SKM-1 treated with dmso at 0.1 percent for 144 hours (cell line): Measurements from ENCODE around the gene ZNF668.
"Not testable (repeated sequence)": the region's sequence is repeated elsewhere in the genome, so short reads cannot be mapped to it uniquely, and the experiment has no call there.

Source experiments
- DNase-seq: peaks from one replicate; lab custom pipeline; 2025; ENCODE audit not compliant: unreplicated experiment; lab: John Stamatoyannopoulos, UW

Gene ZNF668

DNA sequence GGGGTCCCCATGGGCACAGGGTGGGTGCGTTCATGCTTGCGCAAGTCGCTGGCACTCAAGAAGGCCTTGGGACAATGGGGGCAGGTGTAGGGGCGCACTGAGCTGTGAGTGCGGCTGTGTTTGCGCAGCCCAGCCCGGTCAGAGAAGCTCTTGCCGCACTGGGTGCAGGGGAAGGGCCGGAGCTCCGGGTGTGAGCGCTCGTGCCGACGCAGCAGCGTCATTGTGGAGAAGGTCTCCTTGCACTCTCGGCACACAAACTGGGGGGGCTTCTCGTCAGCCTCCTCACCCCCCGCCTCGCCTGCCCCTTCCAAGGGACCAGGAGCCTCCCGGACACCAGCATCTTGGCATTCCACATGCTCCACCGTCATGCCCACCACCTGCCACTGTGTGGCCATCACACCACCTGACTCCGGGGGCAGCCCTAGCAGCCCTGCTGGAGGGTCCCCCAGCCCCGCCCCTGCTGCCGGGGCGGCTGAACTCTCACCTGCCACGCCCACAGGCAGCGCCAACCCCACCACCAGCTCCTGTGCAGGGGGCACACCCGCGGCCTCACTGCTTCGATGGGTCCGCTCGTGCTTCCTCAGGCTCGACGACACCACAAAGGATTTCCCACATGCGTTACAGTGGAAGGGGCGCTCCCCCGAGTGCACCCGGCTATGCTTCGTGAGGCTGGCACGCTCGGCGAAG, 12.8 kb downstream of the ZNF668 start:
- no peak for DNase-seq

- no peak for DNase-seq
Measured at GRCh38 chr16:31055613-31056012, 18.4 kb downstream of the ZNF668 start.

GRCh38 chr16:31052114-31052513, 21.9 kb downstream of the ZNF668 start:
- DNase-seq = no peak

- no peak for DNase-seq
Measured at GRCh38 chr16:31050280-31051030, 23.6 kb downstream of the ZNF668 start.

DNA sequence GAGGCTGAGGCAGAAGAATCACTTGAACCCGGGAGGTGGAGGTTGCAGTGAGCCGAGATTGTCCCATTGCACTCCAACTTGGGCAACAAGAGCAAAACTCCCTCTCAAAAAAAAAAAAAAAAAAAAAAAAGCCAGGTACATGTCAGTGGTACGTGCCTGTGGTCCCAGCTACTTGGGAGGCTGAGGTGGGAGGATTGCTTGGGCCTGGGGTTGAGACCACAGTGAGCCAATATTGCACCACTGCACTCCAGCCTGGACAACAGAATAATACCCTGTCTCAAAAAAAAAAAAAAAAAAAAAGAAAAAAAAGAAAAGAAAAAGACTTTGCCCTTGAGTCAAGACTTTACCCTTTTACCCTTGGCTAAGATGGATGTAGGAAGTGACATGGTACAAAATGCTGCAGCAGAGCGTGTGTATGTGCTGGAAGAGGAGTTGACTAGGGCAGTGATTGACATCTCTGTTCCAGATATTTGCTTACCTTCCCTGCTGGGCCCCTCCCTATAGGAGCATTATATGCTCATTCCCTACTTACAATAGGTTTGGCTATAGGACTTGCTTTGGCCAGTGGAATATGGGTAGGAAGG, 30.1 kb downstream of the ZNF668 start:
- DNase-seq = no peak

- no peak for DNase-seq
Measured at GRCh38 chr16:31043352-31043751, 30.7 kb downstream of the ZNF668 start.

- no peak for DNase-seq
Measured at GRCh38 chr16:31042866-31043265, 31.2 kb downstream of the ZNF668 start.

- no peak for DNase-seq
Measured at GRCh38 chr16:31038993-31039392, 35.0 kb downstream of the ZNF668 start.

GRCh38 chr16:31036691-31037090, 37.3 kb downstream of the ZNF668 start:
- DNase-seq = peak; percentile 42

DNA sequence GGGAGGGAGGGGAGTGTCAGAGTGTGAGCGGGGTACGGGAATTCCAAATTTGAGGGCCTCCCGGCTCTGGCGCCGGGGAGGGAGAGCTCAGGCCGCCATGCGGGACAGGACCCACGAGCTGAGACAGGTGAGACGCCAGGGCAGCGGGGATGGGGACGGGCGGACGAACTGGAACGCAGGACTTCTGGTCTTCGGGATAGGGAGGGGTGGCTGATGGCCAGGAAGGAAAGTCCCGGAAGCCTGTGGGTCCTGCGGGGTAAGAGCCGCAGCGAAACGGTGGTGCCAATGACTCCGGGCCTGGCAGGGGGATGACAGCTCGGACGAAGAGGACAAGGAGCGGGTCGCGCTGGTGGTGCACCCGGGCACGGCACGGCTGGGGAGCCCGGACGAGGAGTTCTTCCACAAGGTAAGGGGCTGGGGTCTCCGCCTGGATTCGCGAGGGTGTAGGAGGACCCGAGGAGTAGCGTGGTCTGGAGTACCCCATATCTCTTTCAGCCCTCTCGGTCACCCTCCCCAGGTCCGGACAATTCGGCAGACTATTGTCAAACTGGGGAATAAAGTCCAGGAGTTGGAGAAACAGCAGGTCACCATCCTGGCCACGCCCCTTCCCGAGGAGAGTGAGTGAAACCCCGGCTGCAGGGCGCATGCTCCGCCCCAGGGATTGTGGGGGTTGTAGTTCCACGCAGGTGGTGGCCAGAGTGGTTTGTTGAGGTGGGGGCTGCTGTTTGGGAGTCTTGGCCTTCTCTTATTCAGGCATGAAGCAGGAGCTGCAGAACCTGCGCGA, 40.1 kb downstream of the ZNF668 start:
- DNase-seq = peak; percentile 85

DNA sequence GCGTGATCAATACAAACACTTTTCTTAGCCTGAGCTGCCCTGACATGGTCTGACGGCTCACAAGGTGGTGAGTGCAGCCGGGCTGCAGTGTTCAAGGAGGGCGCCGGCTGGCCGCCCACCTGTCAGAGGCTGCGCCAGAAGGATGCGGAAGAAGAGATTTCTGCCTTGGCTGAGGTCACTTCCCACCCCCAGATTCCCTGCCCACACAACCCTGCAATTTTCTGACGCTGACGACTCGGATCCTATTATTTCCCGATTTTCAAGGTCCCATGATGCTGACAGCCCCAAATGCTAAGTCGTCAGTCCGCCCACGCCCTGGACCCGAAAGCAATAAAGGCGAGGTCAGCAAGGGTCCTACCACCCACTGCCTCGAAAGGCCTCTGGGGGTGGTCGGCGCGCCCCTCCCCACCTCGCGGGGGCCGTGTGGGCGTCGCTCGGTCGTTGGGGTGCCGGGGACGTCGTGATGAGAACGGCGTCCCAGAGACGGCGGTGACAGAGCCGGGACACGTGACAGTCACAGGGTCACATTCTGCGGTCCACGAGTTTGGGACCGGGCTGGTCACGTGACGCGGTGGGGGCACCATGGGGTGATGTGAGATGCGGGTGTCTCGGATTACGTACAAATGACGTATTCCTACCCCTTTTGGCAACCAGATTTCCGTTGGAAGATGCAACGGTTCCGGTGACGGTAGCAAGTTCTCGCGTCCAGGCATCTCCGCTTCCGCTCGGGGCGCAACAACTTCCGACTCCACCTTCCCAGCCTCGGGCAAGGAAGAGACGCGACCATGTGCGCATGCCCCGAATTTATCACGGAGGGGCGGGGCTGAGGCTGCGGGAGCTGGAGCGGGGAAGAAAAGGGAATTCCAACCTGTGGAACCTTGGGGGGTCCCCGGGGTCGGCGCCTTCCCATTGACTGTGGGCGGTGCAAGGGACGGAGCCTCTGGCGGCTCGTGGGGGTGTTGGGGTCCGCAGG, 41.0 kb downstream of the ZNF668 start, which contains the start of gene STX4:
STX4 (plus strand) TSS at position 823 of the 973 bp plus-strand sequence. CDS start 248 bp downstream, outside the sequence.
- peak; percentile 94 for DNase-seq

- no peak for DNase-seq
Measured at GRCh38 chr16:31031276-31031675, 42.8 kb downstream of the ZNF668 start.

DNA sequence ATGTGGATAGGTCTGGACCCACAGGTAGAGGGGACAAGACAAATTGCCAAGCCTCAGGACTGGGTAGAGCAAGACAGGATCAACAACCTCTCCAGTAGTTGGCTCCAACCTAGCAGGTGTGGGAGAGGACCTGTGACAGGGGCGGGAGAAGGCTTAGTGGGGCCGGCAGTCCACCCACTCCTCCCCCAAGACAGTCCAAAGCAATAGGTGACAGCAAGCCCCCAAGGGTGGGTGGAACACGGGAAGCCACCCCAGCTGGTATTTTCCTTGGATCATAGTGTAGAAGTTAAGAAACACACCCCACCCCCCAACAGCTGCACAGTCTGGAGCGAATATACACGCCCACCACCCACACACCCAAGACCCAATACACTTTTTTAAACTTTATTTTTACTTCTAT, 44.8 kb downstream of the ZNF668 start:
- DNase-seq = no peak

DNA sequence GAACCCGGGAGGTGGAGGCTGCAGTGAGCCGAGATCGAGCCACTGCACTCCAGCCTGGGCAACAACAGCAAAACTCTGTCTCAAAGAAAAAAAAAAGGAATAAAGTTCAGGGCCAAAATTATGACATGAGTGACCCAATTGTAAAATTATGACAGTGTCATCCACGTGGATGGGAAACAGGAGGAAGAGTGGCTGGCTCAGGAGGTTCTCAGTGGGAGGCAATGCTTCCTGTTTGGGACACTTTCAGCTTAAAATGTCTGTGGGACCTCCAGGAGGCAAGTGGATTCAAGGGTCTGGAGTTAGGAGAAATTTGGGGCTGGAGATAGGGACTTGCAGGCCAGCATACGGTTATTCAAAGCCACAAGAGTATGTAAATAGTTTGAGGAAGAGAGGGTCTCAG, 48.7 kb downstream of the ZNF668 start:
- DNase-seq = no peak

DNA sequence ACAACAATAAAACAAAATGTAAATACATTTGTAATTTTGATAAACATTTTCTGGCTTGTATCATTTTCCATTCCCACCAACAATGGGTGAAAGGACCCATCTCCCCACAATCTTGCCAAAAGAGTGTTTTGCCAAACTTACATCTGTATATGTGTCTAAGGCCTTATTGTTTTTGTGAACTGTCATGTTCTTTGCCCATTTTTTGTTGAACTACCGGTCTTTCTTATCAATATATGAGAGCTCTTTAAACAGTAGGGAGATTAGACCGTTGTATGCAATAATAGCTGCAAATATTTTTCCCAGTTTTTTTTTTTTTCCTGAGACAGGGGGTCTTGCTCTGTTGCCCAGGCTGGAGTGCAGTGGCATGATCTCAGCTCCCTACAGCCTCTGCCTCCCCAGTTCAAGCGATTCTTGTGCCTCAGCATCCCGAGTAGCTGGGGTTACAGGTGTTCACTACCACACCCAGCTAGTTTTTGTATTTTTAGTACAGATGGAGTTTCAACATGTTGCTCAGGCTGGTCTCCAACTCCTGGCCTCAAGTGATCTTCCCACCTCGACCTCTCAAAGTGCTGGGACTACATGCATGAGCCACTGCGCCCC, 50.3 kb downstream of the ZNF668 start:
- DNase-seq = no peak

DNA sequence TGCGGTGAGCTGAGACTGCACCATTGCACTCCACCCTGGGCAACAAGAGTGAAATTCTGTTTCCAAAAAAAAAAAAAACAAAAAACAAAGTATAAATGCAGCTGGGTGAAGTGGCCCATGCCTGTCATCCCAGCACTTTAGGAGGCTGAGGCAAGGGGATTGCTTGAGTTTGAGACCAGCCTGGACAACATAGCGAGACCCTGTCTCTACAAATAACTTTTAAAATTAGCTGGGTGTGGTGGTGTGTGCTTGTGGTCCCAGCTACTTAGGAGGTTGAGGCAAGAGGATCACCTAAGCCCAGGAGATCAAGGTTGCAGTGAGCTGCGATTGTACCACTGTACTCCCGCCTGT, 50.8 kb downstream of the ZNF668 start:
- DNase-seq = no peak

- DNase-seq = no peak
Measured at GRCh38 chr16:31022544-31023251, 51.3 kb downstream of the ZNF668 start.

GRCh38 chr16:31020536-31020935, 53.5 kb downstream of the ZNF668 start:
- no peak for DNase-seq

DNA sequence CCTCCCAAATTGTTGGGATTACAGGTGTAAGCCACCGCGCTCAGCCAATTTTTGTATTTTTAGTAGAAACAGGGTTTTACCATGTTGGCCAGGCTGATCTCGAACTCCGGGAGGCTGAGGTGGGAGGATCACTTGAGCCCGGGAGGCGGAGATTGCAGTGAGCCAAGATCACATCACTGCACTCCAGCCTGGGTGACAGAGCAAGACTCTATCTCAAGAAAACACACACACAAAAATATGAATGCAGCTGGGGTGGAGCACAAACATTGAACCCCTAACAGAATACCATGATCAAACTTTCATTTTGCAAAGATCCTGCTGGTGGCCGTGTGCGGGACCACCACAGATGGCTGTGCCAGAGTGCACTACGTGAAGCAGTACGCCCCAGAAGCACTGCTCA, 56.3 kb downstream of the ZNF668 start:
- not testable (repeated sequence) for DNase-seq
